ENCODE measurements around the gene DCDC2.

GRCh38 chr6:24356310-24356973 lies 1.4 kb downstream of the DCDC2 start:
- TF ChIP-seq POLR2A (IDR thresholded peaks at IDR 0.05) (no peak), CTCF (IDR thresholded peaks at IDR 0.05) (no peak), EP300 (IDR thresholded peaks at IDR 0.05) (no peak)

All from tibial nerve (tissue), 4 donors.